ENCODE measurements around the gene GBA2.
A peak's percentile ranks its signal among the peaks of the same experiment; 100 is the strongest.

The GBA2 gene

GRCh38 chr9:35748858-35749514 is at the start of gene GBA2, which contains the start of gene RGP1:
GBA2 (minus strand) TSS chr9:35749228; CDS start chr9:35748704, 524 bp downstream.
RGP1 (plus strand) TSS chr9:35749287; CDS start chr9:35749756, 469 bp downstream.
- peak; percentile 68 for DNase-seq (ENCODE audit: low spot score)

GRCh38 chr9:35797311-35798109 is 48.5 kb upstream of the GBA2 start:
- DNase-seq (ENCODE audit: low spot score): no peak

- no peak for DNase-seq (ENCODE audit: low spot score)
Measured at GRCh38 chr9:35795695-35796094, 46.7 kb upstream of the GBA2 start.

- DNase-seq (ENCODE audit: low spot score): no peak
Measured at GRCh38 chr9:35793461-35793860, 44.4 kb upstream of the GBA2 start.

- DNase-seq (ENCODE audit: low spot score): no peak
Measured at GRCh38 chr9:35792826-35793225, 43.8 kb upstream of the GBA2 start.

GRCh38 chr9:35792024-35792813 is 43.2 kb upstream of the GBA2 start:
- no peak for DNase-seq (ENCODE audit: low spot score)

GRCh38 chr9:35791297-35791921 is 42.4 kb upstream of the GBA2 start, which contains the start of gene NPR2:
NPR2 (plus strand) TSS chr9:35791591; CDS start chr9:35792409, 818 bp downstream.
- peak; percentile 38 for DNase-seq (ENCODE audit: low spot score)

- peak; percentile 87 for DNase-seq (ENCODE audit: low spot score)
Measured at GRCh38 chr9:35790385-35791296, 41.6 kb upstream of the GBA2 start.

GRCh38 chr9:35790025-35790384 is 41.0 kb upstream of the GBA2 start:
- DNase-seq (ENCODE audit: low spot score): no peak

- no peak for DNase-seq (ENCODE audit: low spot score)
Measured at GRCh38 chr9:35789541-35789940, 40.5 kb upstream of the GBA2 start.

- DNase-seq (ENCODE audit: low spot score): no peak
Measured at GRCh38 chr9:35783418-35783817, 34.4 kb upstream of the GBA2 start.

- DNase-seq (ENCODE audit: low spot score): no peak
Measured at GRCh38 chr9:35781066-35781465, 32.0 kb upstream of the GBA2 start.

- DNase-seq (ENCODE audit: low spot score): no peak
Measured at GRCh38 chr9:35778496-35778895, 29.5 kb upstream of the GBA2 start.

- DNase-seq (ENCODE audit: low spot score): no peak
Measured at GRCh38 chr9:35776018-35776417, 27.0 kb upstream of the GBA2 start.

GRCh38 chr9:35774907-35775635 is 26.0 kb upstream of the GBA2 start:
- DNase-seq (ENCODE audit: low spot score): no peak

GRCh38 chr9:35771943-35772342 is 22.9 kb upstream of the GBA2 start:
- no peak for DNase-seq (ENCODE audit: low spot score)

- no peak for DNase-seq (ENCODE audit: low spot score)
Measured at GRCh38 chr9:35771534-35771933, 22.5 kb upstream of the GBA2 start.

GRCh38 chr9:35771075-35771433 is 22.0 kb upstream of the GBA2 start:
- DNase-seq (ENCODE audit: low spot score): no peak

- DNase-seq (ENCODE audit: low spot score): no peak
Measured at GRCh38 chr9:35769763-35770162, 20.7 kb upstream of the GBA2 start.

GRCh38 chr9:35767458-35767857 is 18.4 kb upstream of the GBA2 start:
- DNase-seq (ENCODE audit: low spot score): no peak
